Coronary artery (tissue), 2 donors: ENCODE results near the gene FBXO41.
A peak's percentile ranks its signal among the peaks of the same experiment; 100 is the strongest.

Experiments
- DNase-seq: peaks from one replicate; pipeline ENCODE4 v3.0.0-alpha.2; 2017; ENCODE audit warnings: low spot score
- H3K27ac ChIP-seq, 2 donors: fragments of 200-600 bp; sonication (generic); one replicate each; pipeline ENCODE4 v1.5.1; 2016 to 2019
- H3K4me3 ChIP-seq: fragments of 200-600 bp; sonication (generic); 2 replicates; pipeline ENCODE4 v1.5.1; 2016; ENCODE audit warnings: mild to moderate bottlenecking, moderate library complexity
- CTCF ChIP-seq: fragments of 200-600 bp; sonication (generic); IDR thresholded peaks from one replicate; pipeline ENCODE4 v1.5.1; 2019; ENCODE audit warnings: antibody characterized with exemption

Gene FBXO41

GRCh38 chr2:73232403-73233153, 51.7 kb downstream of the FBXO41 start:
- Histone ChIP-seq H3K4me3 (peak overlapping the region; percentile 92), H3K27ac (peak overlapping the region in 1 of 2 donors; percentile 97)
- DNase-seq, result peak; percentile 81
- TF ChIP-seq CTCF, result no peak

- Histone ChIP-seq H3K27ac (no peak overlapping the region), H3K4me3 (no peak overlapping the region)
- DNase-seq, result no peak
- TF ChIP-seq CTCF, result no peak
These were observed 55.6 kb downstream of the FBXO41 start for GRCh38 chr2:73228631-73229030.

GRCh38 chr2:73227086-73227485, 57.2 kb downstream of the FBXO41 start:
- H3K27ac ChIP-seq, result no peak overlapping the region
- no peak for DNase-seq
- TF ChIP-seq CTCF, result no peak
- H3K4me3 ChIP-seq, result no peak overlapping the region

GRCh38 chr2:73225513-73226360, 58.5 kb downstream of the FBXO41 start:
- H3K27ac ChIP-seq, result no peak overlapping the region
- no peak for DNase-seq

GRCh38 chr2:73223821-73224220, 60.5 kb downstream of the FBXO41 start:
- no peak overlapping the region for H3K4me3 ChIP-seq
- TF ChIP-seq CTCF, result no peak
- no peak for DNase-seq
- H3K27ac ChIP-seq, result no peak overlapping the region

More at GRCh38 chr2:73225513-73226360, 58.5 kb downstream of the FBXO41 start:
- no peak overlapping the region for H3K4me3 ChIP-seq
- no peak for TF ChIP-seq CTCF

- no peak overlapping the region for H3K4me3 ChIP-seq
- DNase-seq, result no peak
- no peak overlapping the region for H3K27ac ChIP-seq
- no peak for TF ChIP-seq CTCF
These were observed 66.0 kb downstream of the FBXO41 start for GRCh38 chr2:73218298-73218697.
